ENCODE data around the gene DHX9. TPM values are rescaled to one million over a fixed set of nuclear protein-coding genes. Genes with fewer than 3 reads are reported as not detected.

The DHX9 gene
- 100 to 1,000 TPM in 2 of 4 donors, 10 to 100 TPM in 2; 89.1 to 148 (median 109) TPM for total RNA-seq

DNA sequence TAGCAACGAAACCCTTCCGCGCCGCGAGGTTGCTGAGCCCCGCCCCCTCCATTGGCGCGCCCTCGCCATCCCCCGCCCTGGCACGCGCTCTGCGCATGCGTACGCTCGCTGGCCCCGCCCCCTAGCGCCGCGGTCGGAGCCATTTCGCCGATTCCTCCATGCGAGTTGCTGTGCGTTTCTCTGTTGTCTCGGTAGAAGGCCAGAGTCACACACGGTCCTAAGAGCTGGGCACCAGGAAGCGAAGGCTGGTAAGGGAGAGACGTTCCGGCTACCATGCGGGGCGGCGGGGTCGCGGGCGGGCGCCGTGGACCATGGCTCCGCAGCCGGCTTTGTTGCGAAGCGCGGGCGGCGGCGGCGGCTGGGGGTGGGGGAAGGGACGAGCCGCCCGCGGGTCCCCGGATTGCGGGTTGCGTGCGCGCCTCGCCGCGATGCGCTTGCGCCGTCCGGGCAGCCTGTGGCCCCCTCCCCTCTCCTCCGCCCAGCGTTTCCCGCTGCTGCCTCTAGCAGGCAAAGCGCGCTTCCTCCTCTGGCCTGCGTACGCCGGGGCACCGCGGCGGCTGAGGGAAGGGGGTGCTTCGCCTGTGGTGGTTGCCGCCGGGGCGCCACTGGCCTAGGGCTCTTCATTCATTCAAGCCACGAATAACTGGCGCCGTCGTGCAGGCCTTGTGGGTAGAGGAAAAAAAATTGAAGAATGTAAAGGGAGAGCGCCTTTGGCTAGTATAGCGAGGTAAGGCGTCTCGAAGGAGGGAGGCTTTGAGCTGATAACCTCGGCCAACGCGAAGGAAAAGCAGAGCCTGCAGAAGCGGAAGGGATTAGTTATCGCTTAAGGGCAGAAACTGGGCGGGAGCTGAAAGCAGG, at the start of gene DHX9:
Gene DHX9, plus strand, starts transcription at position 139 of the 858 bp plus-strand sequence. CDS start 3,220 bp downstream, outside the sequence.
- Histone ChIP-seq H3K4me1 (peaks cover 0 to 49% (median 32%) of the 10 kb centered on the region in 4 donors), H3K27me3 (no peaks in the 10 kb centered on the region), H3K36me3 (peaks cover 0 to 13% (median 7%) of the 10 kb centered on the region in 3 donors), H3K27ac (peak within 1 kb of the TSS; percentile 75 to 95 (median 94)), H3K4me3 (peak within 1 kb of the TSS; percentile 61 to 90 (median 68)), H3K9me3 (no peaks in the 10 kb centered on the region)
- TF ChIP-seq, protein P1, sequence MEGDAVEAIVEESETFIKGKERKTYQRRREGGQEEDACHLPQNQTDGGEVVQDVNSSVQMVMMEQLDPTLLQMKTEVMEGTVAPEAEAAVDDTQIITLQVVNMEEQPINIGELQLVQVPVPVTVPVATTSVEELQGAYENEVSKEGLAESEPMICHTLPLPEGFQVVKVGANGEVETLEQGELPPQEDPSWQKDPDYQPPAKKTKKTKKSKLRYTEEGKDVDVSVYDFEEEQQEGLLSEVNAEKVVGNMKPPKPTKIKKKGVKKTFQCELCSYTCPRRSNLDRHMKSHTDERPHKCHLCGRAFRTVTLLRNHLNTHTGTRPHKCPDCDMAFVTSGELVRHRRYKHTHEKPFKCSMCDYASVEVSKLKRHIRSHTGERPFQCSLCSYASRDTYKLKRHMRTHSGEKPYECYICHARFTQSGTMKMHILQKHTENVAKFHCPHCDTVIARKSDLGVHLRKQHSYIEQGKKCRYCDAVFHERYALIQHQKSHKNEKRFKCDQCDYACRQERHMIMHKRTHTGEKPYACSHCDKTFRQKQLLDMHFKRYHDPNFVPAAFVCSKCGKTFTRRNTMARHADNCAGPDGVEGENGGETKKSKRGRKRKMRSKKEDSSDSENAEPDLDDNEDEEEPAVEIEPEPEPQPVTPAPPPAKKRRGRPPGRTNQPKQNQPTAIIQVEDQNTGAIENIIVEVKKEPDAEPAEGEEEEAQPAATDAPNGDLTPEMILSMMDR (IDR thresholded peaks at IDR 0.05), result peak in 2 of 5 experiments; percentile 54 to 58
- TF ChIP-seq EP300 (IDR thresholded peaks at IDR 0.05) (peak in 1 of 2 donors; percentile 98), POLR2A (IDR thresholded peaks at IDR 0.05) (peak; percentile 88 to 96)
- 0 to 1% methylated on average over 28 to 33 of the region's 92 CpGs for WGBS, 2 donors
- peak; percentile 87 to 90 for DNase-seq (ENCODE audit: low spot score in 2 of 2)

DNA sequence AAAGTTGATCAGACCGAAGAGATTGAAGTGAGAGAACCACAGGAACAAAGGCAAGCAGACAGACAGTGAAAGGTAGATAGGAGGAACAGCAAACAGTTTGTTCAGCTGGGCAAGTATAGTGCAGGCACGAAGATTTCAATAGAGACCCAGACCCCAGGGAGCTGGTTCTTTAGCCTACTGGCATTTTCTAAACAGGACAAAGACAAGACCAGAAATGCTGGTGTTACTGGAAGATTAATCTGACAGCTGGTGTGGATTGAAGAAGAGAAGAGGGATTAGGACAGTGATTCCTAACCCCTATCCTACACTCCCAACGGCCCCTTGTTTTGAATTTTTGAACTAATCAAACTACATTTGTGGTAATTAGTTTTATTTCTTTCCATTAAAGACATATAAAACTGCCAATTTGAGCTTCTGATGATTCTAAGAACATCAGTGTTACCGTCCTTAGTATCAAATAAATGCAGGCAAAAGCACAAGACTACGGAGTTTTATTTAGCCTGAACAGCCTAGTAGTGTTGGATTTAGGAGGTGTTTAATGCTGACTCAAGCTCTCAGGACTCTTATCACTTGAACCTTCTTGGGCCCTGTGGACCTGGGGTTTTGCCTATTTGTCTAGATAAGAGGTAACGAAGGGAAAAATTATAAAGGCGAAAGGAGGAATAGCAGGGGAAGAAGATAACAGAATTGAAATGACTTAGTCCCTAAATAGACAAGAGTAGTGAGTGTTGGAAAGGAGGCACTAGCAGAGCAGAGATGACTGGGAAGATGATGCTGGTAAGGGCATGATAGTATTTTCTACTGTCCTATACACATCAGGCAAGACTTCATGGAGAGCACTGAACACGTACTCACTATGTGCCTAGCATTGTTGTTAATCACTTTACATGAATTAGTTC, 47.6 kb upstream of the DHX9 start:
- peaks cover 0 to 9% (median 0%) of the 10 kb centered on the region in 3 donors for H3K36me3 ChIP-seq
- H3K4me3 ChIP-seq, result no peak overlapping the region
- WGBS, 2 donors, result 88 to 91% methylated on average over 8 of the region's 8 CpGs
- peaks cover 0 to 14% (median 3%) of the 10 kb centered on the region in 4 donors for H3K4me1 ChIP-seq
- H3K27ac ChIP-seq, result no peak overlapping the region
- TF ChIP-seq POLR2A (IDR thresholded peaks at IDR 0.05) (no peak), EP300 (IDR thresholded peaks at IDR 0.05) (no peak)
- TF ChIP-seq, protein P1 (IDR thresholded peaks at IDR 0.05), result no peak
- no peaks in the 10 kb centered on the region for H3K9me3 ChIP-seq
- H3K27me3 ChIP-seq, result no peaks in the 10 kb centered on the region
- DNase-seq (ENCODE audit: low spot score in 2 of 2), result no peak

DNA sequence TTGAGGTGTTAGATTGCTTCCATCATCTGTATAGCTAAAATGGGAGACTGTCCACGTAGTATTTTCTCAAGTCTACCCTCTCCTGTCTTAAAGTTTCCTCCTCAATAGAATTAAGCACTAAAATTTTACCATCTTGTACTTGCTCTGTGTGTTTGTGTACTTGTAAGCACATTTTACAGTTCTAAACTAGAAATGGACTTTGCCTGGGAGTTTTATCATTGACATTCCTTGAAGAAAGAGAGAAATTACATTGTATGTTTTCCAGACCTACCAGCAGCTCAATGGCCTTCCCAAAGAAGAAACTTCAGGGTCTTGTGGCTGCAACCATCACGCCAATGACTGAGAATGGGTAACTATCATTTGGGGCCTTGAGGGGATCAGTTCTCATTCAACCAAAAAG, 45.1 kb upstream of the DHX9 start:
- Histone ChIP-seq H3K27ac (peak overlapping the region in 2 of 4 donors; percentile 42 to 66), H3K27me3 (no peaks in the 10 kb centered on the region), H3K36me3 (peaks cover 0 to 9% (median 0%) of the 10 kb centered on the region in 3 donors), H3K4me1 (peaks cover 0 to 6% (median 3%) of the 10 kb centered on the region in 4 donors), H3K9me3 (no peaks in the 10 kb centered on the region), H3K4me3 (no peak overlapping the region)
- TF ChIP-seq, protein P1 (IDR thresholded peaks at IDR 0.05), result no peak
- TF ChIP-seq POLR2A (IDR thresholded peaks at IDR 0.05), result no peak
- TF ChIP-seq EP300 (IDR thresholded peaks at IDR 0.05), result no peak
- 94 to 99% methylated on average over 2 of the region's 2 CpGs for WGBS, 2 donors
- no peak for DNase-seq (ENCODE audit: low spot score in 2 of 2)

GRCh38 chr1:182794676-182795201, 44.4 kb upstream of the DHX9 start:
- no peak for DNase-seq (ENCODE audit: low spot score in 2 of 2)
- TF ChIP-seq, protein P1 (IDR thresholded peaks at IDR 0.05), result no peak
- TF ChIP-seq EP300 (IDR thresholded peaks at IDR 0.05), result no peak
- no peak for TF ChIP-seq POLR2A (IDR thresholded peaks at IDR 0.05)
- peaks cover 0 to 6% (median 3%) of the 10 kb centered on the region in 4 donors for H3K4me1 ChIP-seq
- H3K4me3 ChIP-seq, result no peak overlapping the region
- no peaks in the 10 kb centered on the region for H3K9me3 ChIP-seq
- H3K27me3 ChIP-seq, result no peaks in the 10 kb centered on the region
- peaks cover 0 to 9% (median 0%) of the 10 kb centered on the region in 3 donors for H3K36me3 ChIP-seq
- H3K27ac ChIP-seq, result peak overlapping the region in 2 of 4 donors; percentile 42 to 66
- WGBS, 2 donors, result 53 to 62% methylated on average over 3 of the region's 3 CpGs

Data from tibial nerve (tissue), 4 donors.